Epidermal melanocyte (primary cell): ENCODE measurements around the gene DAAM2.

Experiments
- DNase-seq: peaks from one replicate; pipeline ENCODE4 v3.0.0; 2011; ENCODE audit warnings: low spot score; ENCODE audit not compliant: insufficient read length

Gene DAAM2

DNA sequence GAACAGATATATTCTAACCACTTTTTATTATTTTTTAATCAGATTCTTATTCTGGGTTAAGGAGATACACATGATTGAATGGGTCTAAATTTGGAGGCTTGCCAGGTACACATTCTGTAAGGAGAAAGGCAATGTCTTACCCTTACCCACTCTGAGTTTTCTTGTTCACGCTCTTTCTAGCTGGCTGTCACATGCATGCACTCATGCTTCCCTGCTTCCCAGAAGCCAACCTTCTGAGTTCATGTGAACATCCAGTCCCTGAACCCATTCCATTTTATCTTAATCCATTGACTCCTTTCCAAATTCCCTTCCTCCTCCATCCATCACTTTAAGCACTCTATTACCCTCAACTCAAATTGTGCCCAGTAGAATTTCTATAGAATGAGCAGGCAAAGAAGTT, 159.5 kb downstream of the DAAM2 start:
- no peak for DNase-seq

DNA sequence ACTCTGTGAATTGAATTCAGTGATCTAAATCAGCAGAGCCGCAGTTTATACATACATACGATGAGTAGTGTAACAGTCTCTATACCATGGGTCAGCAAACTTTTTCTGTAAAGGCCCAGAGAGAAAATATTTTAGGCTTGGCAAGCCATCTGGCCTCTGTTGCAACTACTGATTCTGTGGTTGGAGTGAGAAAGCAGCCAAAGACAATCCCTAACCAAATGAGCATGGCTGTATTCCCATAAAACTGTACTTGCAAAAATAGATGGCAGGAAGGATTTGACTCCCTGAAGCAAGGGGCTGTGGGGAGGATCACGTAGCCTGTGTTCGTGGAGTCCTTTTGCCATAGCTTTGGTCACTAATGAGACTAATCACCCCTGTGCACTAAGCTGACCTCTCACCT, 160.0 kb downstream of the DAAM2 start:
- DNase-seq, result no peak

GRCh38 chr6:39953076-39953618, 161.0 kb downstream of the DAAM2 start:
- no peak for DNase-seq
